Mesothelial cell of epicardium (in vitro differentiated cells): ENCODE data around the gene BARX2. TPM values are rescaled to one million over a fixed set of nuclear protein-coding genes. Genes with fewer than 3 reads are reported as not detected.

Source experiments
- DNase-seq, 2 experiments: peaks; one replicate each; pipeline ENCODE4 v3.0.0; 2021; ENCODE audit warnings: low spot score in 2 of 2; ENCODE audit not compliant: unreplicated experiment in 2 of 2
- H3K27ac Mint-ChIP-seq: 2 replicates; pipeline ENCODE4 v1.8.0; 2021; ENCODE audit warnings: mixed read lengths
- H3K27me3 Mint-ChIP-seq: 2 replicates; pipeline ENCODE4 v1.8.0; 2021; ENCODE audit warnings: low read depth, mixed read lengths
- H3K36me3 Mint-ChIP-seq: 2 replicates; pipeline ENCODE4 v1.8.0; 2021; ENCODE audit warnings: mixed read lengths
- H3K4me1 Mint-ChIP-seq: 2 replicates; pipeline ENCODE4 v1.8.0; 2021; ENCODE audit warnings: mixed read lengths
- H3K4me3 Mint-ChIP-seq: 2 replicates; pipeline ENCODE4 v1.8.0; 2021; ENCODE audit warnings: mild to moderate bottlenecking, moderate library complexity, mixed read lengths
- H3K9me3 Mint-ChIP-seq: 2 replicates; pipeline ENCODE4 v1.8.0; 2021; ENCODE audit warnings: mixed read lengths
- CTCF ChIP-seq: fragments of 200-600 bp; sonication (generic); IDR thresholded peaks from one replicate; pipeline ENCODE4 v1.5.0; 2021; ENCODE audit warnings: antibody characterized with exemption; ENCODE audit not compliant: unreplicated experiment
- total RNA-seq: library from RNA; stranded (reverse); gene quantifications from 3 replicates; pipeline ENCODE4 v1.2.1, GENCODE V29; 2021

Gene BARX2
- total RNA-seq, 1 donor from 2014 or later = 69.9 TPM

DNA sequence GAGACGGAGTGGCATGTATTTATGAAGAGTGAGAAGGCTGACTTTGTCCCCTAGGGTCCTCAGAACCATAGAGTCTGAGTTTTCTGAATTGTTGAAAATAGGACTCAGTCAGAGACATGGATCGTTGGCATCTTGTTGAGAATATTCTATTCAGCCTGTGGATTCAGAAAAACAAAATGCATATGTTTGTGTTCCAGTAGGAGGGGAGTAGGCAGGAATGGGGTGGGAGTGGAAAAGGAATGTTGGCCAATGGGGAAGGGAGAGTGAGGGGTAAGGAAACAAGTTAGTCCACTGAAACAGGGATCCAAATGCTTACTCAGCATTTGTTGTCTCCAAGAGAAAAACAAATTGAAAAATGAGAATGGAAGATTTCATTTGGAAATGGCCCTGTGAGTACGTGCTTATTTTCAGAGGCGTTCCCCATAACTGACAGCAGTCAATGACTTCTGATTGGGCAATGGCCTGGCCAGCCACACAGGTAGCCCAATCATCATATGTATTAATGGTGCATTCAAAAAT lies 14.7 kb downstream of the BARX2 start:
- H3K27ac Mint-ChIP-seq = peak overlapping the region; percentile 28
- no peak for DNase-seq
- no peaks in the 10 kb centered on the region for H3K27me3 Mint-ChIP-seq
- no peak for TF ChIP-seq CTCF
- peaks cover 67% of the 10 kb centered on the region for H3K4me1 Mint-ChIP-seq
- no peak overlapping the region for H3K4me3 Mint-ChIP-seq
- H3K9me3 Mint-ChIP-seq = no peaks in the 10 kb centered on the region
- H3K36me3 Mint-ChIP-seq = no peaks in the 10 kb centered on the region

DNA sequence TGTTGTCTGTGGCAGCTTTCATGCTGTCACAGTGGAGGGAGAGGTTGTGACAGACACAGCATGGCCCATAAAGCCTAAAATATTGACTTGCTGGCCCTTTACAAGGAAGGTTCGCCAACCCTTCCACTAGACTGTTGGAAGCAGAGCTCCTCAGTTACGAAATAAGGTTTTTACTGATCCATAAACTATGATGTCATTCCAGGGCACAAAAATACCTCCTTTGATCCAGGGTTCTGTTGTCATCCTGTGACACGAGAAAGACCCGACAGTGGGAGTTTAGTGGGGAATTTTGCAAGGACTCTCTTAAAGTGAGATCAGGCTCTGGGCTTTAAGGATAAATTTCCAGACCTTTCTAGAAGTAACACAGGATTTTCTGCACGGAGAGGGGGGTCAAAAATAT lies 15.7 kb downstream of the BARX2 start:
- Mint-ChIP-seq H3K27ac (peak overlapping the region; percentile 66), H3K4me3 (no peak overlapping the region), H3K27me3 (no peaks in the 10 kb centered on the region), H3K36me3 (no peaks in the 10 kb centered on the region), H3K9me3 (no peaks in the 10 kb centered on the region), H3K4me1 (peaks cover 69% of the 10 kb centered on the region)
- no peak for TF ChIP-seq CTCF
- no peak for DNase-seq

GRCh38 chr11:129391821-129392220 lies 16.2 kb downstream of the BARX2 start:
- Mint-ChIP-seq H3K4me1 (peaks cover 68% of the 10 kb centered on the region), H3K27me3 (no peaks in the 10 kb centered on the region), H3K4me3 (no peak overlapping the region), H3K36me3 (no peaks in the 10 kb centered on the region), H3K27ac (peak overlapping the region; percentile 66), H3K9me3 (no peaks in the 10 kb centered on the region)
- no peak for TF ChIP-seq CTCF
- DNase-seq = no peak

GRCh38 chr11:129392995-129393394 lies 17.3 kb downstream of the BARX2 start:
- Mint-ChIP-seq H3K4me3 (no peak overlapping the region), H3K27ac (no peak overlapping the region), H3K9me3 (no peaks in the 10 kb centered on the region), H3K4me1 (peaks cover 57% of the 10 kb centered on the region), H3K36me3 (peaks cover 3% of the 10 kb centered on the region), H3K27me3 (no peaks in the 10 kb centered on the region)
- TF ChIP-seq CTCF = no peak
- DNase-seq = no peak

- no peak for DNase-seq
- H3K36me3 Mint-ChIP-seq = peaks cover 3% of the 10 kb centered on the region
- TF ChIP-seq CTCF = no peak
- peaks cover 46% of the 10 kb centered on the region for H3K4me1 Mint-ChIP-seq
- H3K27me3 Mint-ChIP-seq = no peaks in the 10 kb centered on the region
- no peak overlapping the region for H3K27ac Mint-ChIP-seq
- H3K9me3 Mint-ChIP-seq = peaks cover 5% of the 10 kb centered on the region
- H3K4me3 Mint-ChIP-seq = no peak overlapping the region
Measured at GRCh38 chr11:129394709-129395108, 19.1 kb downstream of the BARX2 start.

DNA sequence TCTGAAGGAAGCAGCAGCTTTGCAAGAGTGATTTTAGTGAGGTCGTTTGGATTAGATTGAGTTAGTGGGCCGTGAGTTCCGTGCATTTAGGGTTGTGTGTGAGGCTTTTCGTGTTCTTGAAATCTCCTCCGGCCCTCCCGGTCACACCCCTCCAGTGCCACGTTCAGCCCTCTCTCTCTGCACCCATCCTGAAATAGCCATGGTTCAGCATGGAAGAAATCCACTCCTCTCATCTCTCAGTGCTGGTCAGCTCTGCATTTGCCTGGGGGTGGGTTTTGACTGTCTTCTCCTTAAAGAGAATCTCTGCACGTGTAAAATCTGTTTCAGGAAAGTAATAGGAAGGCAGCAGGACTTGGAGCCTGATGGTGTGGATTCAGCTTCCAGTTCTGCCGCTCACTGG lies 19.8 kb downstream of the BARX2 start:
- no peak for TF ChIP-seq CTCF
- Mint-ChIP-seq H3K4me1 (peaks cover 39% of the 10 kb centered on the region), H3K9me3 (peaks cover 5% of the 10 kb centered on the region), H3K36me3 (peaks cover 3% of the 10 kb centered on the region), H3K4me3 (no peak overlapping the region), H3K27me3 (no peaks in the 10 kb centered on the region), H3K27ac (peak overlapping the region; percentile 40)
- no peak for DNase-seq
